Measurements from ENCODE around the gene DCTPP1. TPM values are rescaled to one million over a fixed set of nuclear protein-coding genes. Genes with fewer than 3 reads are reported as not detected.
"Not testable (repeated sequence)": the region's sequence is repeated elsewhere in the genome, so short reads cannot be mapped to it uniquely, and the experiment has no call there.

DCTPP1 gene
- total RNA-seq, 1 donor from 2014 or later = 26.4 TPM

DNA sequence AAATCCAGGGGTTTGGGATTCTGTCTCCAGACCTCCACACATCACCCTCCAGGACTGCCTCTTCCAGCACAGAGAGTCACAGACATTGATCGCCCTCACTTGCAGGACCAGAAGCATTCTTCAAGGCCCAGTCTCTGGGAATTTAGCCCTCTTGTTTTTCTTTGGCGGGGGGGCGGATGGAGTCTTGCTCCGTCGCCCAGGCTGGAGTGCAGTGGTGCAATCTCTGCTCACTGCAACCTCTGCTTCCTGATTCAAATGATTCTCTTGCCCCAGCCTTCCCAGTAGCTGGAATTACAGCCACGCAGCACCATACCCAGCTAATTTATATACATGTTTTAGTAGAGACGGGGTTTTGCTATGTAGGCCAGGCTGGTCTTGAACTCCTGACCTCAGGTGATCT, 34.2 kb upstream of the DCTPP1 start:
- DNase-seq (ENCODE audit: low spot score) = no peak
- Mint-ChIP-seq H3K4me3 (ENCODE audit: unreplicated experiment) (no peak overlapping the region), H3K27me3 (ENCODE audit: low read depth) (no peaks in the 10 kb centered on the region), H3K36me3 (ENCODE audit: low read depth) (no peaks in the 10 kb centered on the region), H3K27ac (ENCODE audit: unreplicated experiment) (no peak overlapping the region), H3K9me3 (ENCODE audit: low read depth) (no peaks in the 10 kb centered on the region), H3K4me1 (ENCODE audit: low read depth) (peaks cover under 1% of the 10 kb centered on the region)
- TF ChIP-seq CTCF (IDR thresholded peaks at IDR 0.05) = no peak

DNA sequence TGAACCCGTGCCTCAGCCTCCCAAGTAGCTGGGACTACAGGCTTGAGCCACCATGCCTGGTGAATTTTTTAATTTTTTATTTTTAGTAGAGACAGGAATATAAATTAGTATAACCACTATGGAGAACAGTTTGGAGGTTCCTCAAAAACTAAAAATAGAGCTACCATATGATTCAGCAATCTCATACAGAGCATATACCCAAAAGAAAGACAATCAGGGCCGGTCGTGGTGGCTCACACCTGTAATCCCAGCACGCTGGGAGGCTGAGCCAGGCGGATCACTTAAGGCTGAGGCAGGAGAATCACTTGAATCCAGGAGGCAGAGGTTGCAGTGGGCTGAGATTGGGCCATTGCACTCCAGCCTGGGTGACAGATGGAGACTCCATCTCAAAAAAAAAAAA, 31.6 kb upstream of the DCTPP1 start:
- not testable (repeated sequence) for H3K27me3 Mint-ChIP-seq (ENCODE audit: low read depth); H3K36me3 Mint-ChIP-seq (ENCODE audit: low read depth); H3K9me3 Mint-ChIP-seq (ENCODE audit: low read depth); H3K4me3 Mint-ChIP-seq (ENCODE audit: unreplicated experiment); DNase-seq (ENCODE audit: low spot score); H3K27ac Mint-ChIP-seq (ENCODE audit: unreplicated experiment); H3K4me1 Mint-ChIP-seq (ENCODE audit: low read depth)

DNA sequence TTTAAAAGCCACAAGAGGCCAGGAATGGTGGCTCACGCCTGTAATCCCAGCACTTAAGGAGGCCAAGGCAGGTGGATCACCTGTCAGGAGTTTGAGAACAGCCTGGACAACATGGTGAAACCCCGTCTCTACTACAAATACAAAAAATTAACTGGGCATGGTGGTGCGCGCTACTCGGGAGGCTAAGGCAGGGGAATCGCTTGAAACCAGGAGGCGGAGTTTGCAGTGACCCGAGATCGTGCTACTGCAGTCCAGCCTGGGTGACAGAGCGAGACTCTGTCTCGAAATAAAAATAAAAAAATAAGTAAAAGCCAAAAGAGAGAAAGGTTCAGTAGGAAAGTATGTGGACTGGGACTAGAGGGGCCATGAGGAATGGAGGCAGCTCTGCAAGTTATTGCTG, 29.6 kb upstream of the DCTPP1 start:
- Mint-ChIP-seq H3K36me3 (ENCODE audit: low read depth) (no peaks in the 10 kb centered on the region), H3K4me1 (ENCODE audit: low read depth) (no peaks in the 10 kb centered on the region), H3K4me3 (ENCODE audit: unreplicated experiment) (no peak overlapping the region), H3K9me3 (ENCODE audit: low read depth) (no peaks in the 10 kb centered on the region), H3K27ac (ENCODE audit: unreplicated experiment) (no peak overlapping the region), H3K27me3 (ENCODE audit: low read depth) (peaks cover under 1% of the 10 kb centered on the region)
- DNase-seq (ENCODE audit: low spot score) = no peak
- TF ChIP-seq CTCF (IDR thresholded peaks at IDR 0.05) = no peak

DNA sequence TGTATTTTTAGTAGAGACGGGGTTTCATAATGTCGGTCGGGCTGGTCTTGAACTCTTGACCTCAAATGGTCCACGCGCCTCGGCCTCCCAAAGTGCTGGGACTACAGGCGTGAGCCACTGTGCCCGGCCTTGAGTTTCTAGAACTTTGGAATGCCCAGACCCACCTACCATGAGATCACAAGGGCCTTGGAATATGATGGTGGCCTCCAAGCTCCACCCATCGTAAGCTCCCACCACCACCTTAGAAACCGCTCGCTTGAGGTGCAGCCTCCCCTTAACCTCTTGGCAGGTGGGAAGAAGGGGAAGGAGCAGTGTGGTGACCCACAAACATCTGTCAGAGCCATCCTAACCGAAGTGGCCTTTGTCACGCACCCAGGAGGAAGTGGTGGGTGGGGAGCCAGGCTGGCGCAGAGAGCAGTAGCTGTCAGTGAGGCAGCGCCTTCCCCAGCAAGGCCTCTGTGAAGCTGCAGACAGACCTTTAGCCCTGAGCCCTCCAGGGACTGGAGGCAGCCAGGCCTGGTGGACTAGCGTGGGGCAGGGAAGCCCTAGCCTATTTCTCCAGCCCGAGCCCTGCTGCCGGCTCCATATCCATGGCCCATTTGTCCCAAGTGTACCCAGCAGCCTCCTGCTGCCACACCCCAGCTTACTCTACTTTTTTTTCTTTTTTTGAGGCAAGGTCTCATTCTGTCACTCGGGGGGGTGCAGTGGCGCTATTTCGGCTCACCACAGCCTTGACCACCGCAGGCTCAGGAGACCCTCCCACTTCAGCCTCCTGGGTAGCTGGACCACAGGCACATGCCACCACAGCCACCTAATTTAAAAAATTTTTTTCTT, 28.9 kb upstream of the DCTPP1 start:
- H3K4me1 Mint-ChIP-seq (ENCODE audit: low read depth) = no peaks in the 10 kb centered on the region
- no peak for DNase-seq (ENCODE audit: low spot score)
- no peak overlapping the region for H3K4me3 Mint-ChIP-seq (ENCODE audit: unreplicated experiment)
- H3K36me3 Mint-ChIP-seq (ENCODE audit: low read depth) = no peaks in the 10 kb centered on the region
- H3K9me3 Mint-ChIP-seq (ENCODE audit: low read depth) = no peaks in the 10 kb centered on the region
- peaks cover 2% of the 10 kb centered on the region for H3K27me3 Mint-ChIP-seq (ENCODE audit: low read depth)
- no peak for TF ChIP-seq CTCF (IDR thresholded peaks at IDR 0.05)
- no peak overlapping the region for H3K27ac Mint-ChIP-seq (ENCODE audit: unreplicated experiment)

DNA sequence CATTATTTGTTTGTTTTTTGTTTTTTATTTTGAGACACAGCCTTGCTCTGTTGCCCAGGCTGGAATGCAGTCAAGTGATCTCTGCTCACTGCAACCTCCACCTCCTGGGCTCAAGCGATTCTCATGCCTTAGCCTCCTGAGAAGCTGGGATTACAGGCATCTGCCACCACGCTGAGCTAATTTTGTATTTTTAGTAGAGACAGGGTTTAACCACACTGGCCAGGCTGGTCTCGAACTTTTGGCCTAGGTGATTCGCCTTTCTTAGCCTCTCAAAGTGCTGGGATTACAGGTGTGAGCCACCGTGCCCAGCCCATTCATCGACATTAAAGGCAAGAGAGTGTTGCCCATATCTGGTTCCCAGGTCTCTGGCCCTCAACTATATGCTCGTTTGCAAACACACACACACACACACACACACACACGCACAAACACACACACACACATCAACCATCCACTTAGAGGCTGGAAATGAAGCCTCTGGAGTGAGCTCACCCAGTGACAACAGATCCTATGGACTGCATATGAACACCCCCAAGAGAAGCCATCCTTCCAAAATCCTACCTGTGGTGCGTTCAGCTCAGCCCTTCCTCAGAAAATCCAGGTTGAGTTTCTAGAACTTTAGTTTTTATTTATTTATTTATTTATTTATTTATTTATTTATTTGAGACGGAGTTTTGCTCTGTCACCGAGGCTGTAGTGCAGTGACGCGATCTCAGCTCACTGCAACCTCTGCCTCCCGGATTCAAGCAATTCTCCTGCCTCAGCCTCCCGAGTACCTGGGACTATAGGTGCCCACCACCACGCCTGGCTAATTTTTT, 28.1 kb upstream of the DCTPP1 start:
- TF ChIP-seq CTCF (IDR thresholded peaks at IDR 0.05) = no peak
- Mint-ChIP-seq H3K36me3 (ENCODE audit: low read depth) (no peaks in the 10 kb centered on the region), H3K27ac (ENCODE audit: unreplicated experiment) (no peak overlapping the region), H3K9me3 (ENCODE audit: low read depth) (no peaks in the 10 kb centered on the region), H3K4me3 (ENCODE audit: unreplicated experiment) (no peak overlapping the region), H3K4me1 (ENCODE audit: low read depth) (no peaks in the 10 kb centered on the region), H3K27me3 (ENCODE audit: low read depth) (peaks cover 2% of the 10 kb centered on the region)
- no peak for DNase-seq (ENCODE audit: low spot score)
